DMS53 treated with DMSO at 0.1 percent for 48 hours (cell line): ENCODE measurements around the gene HAUS8.
"Not testable (repeated sequence)": the region's sequence is repeated elsewhere in the genome, so short reads cannot be mapped to it uniquely, and the experiment has no call there.

Experiments used
- DNase-seq: peaks from one replicate; lab custom pipeline; 2025; ENCODE audit not compliant: unreplicated experiment; lab: John Stamatoyannopoulos, UW

HAUS8 gene

GRCh38 chr19:17101686-17102628 lies 26.7 kb upstream of the HAUS8 start:
- no peak for DNase-seq

- DNase-seq: no peak
Measured at GRCh38 chr19:17098326-17098725, 23.1 kb upstream of the HAUS8 start.

GRCh38 chr19:17097593-17098126 lies 22.4 kb upstream of the HAUS8 start:
- no peak for DNase-seq

GRCh38 chr19:17095141-17095919 lies 20.1 kb upstream of the HAUS8 start:
- no peak for DNase-seq

GRCh38 chr19:17094694-17095093 lies 19.4 kb upstream of the HAUS8 start:
- not testable (repeated sequence) for DNase-seq

- DNase-seq: no peak
Measured at GRCh38 chr19:17092696-17093095, 17.4 kb upstream of the HAUS8 start.

- no peak for DNase-seq
Measured at GRCh38 chr19:17091758-17092333, 16.6 kb upstream of the HAUS8 start.

GRCh38 chr19:17090583-17090982 lies 15.3 kb upstream of the HAUS8 start:
- no peak for DNase-seq

- no peak for DNase-seq
Measured at GRCh38 chr19:17088552-17088951, 13.3 kb upstream of the HAUS8 start.

GRCh38 chr19:17086834-17087233 lies 11.6 kb upstream of the HAUS8 start:
- DNase-seq: no peak

- DNase-seq: no peak
Measured at GRCh38 chr19:17086120-17086519, 10.9 kb upstream of the HAUS8 start.

GRCh38 chr19:17081672-17082630 lies 6.7 kb upstream of the HAUS8 start:
- no peak for DNase-seq

- DNase-seq: no peak
Measured at GRCh38 chr19:17080440-17080801, 5.2 kb upstream of the HAUS8 start.

GRCh38 chr19:17079710-17080439 lies 4.6 kb upstream of the HAUS8 start:
- no peak for DNase-seq

- DNase-seq: no peak
Measured at GRCh38 chr19:17078920-17079709, 3.9 kb upstream of the HAUS8 start.

- DNase-seq: no peak
Measured at GRCh38 chr19:17078036-17078919, 3.0 kb upstream of the HAUS8 start.

- DNase-seq: no peak
Measured at GRCh38 chr19:17077447-17078028, 2.3 kb upstream of the HAUS8 start.
